Measurements from ENCODE around the gene TMEM38B. TPM values are rescaled to one million over a fixed set of nuclear protein-coding genes. Genes with fewer than 3 reads are reported as not detected.
A peak's percentile ranks its signal among the peaks of the same experiment; 100 is the strongest.

The TMEM38B gene
- total RNA-seq, 1 experiment from 2014 or later = 14.5 TPM

DNA sequence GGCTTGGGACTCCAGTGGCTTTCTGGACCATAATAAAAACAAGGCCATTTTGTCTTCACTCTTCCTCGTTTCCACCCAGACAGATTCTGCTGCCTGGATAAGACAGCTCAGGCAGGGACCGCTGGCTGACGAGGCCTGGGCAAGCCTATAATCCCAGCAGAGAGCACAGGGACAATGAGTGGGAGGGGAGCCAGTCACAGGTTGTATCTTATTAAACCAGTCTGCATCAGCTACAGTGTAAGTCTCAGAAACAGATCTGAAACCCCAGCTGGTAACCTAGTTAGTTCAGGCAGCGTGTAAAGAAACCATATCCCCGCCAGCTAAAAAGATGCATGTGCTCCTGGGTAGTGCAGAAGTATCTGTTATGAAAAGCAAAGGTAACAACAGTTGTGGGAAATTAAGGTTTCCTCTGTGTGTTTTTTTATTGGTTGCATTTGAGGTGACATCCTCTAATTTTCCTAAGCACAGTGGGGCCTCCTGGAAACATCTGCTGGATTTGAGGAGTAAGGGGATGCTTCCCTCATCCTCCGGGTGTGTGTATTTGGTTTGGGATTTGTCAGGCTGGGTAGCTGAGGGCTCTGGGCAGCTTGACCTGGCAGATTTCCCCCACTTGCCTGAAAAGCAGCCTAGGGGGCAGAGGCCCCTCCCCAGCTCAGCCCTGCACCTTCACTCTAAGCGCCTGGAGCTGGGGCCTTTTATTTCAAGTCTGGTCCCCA lies 47.3 kb upstream of the TMEM38B start:
- no peaks in the 10 kb centered on the region for H3K79me1 ChIP-seq (ENCODE audit: insufficient read depth, low read depth, low read length, poor library complexity, severe bottlenecking)
- no peaks in the 10 kb centered on the region for H3K27me3 ChIP-seq (ENCODE audit: insufficient read depth, low read length)
- H3K9ac ChIP-seq (ENCODE audit: extremely low read depth, insufficient read length, low read length) = no peak overlapping the region
- no peak overlapping the region for H3K56ac ChIP-seq (ENCODE audit: insufficient read length, low read depth, low read length)
- H3K18ac ChIP-seq (ENCODE audit: insufficient read length, low read depth, low read length) = no peak overlapping the region
- no peaks in the 10 kb centered on the region for H3K9me3 ChIP-seq (ENCODE audit: control insufficient read depth, low read depth, low read length)
- no peak overlapping the region for H4K8ac ChIP-seq (replicated peaks; ENCODE audit: insufficient read length, low read depth, low read length)
- H2BK5ac ChIP-seq (ENCODE audit: insufficient read length, low read length) = no peak overlapping the region
- H3T11ph ChIP-seq (ENCODE audit: low read length) = no peak overlapping the region
- no peak overlapping the region for H2BK120ac ChIP-seq (ENCODE audit: low read depth, low read length, poor library complexity, severe bottlenecking)
- H4K20me1 ChIP-seq (ENCODE audit: control insufficient read depth, insufficient read depth, insufficient read length) = no peaks in the 10 kb centered on the region
- H2BK12ac ChIP-seq (ENCODE audit: insufficient read length, low read depth, low read length) = no peak overlapping the region
- H3K4ac ChIP-seq (ENCODE audit: low read depth, low read length) = no peak overlapping the region
- no peak overlapping the region for H2AK5ac ChIP-seq (ENCODE audit: insufficient read length, low read length)
- H4K91ac ChIP-seq (ENCODE audit: insufficient read length, low read depth, low read length) = no peak overlapping the region
- TF ChIP-seq, protein P1, sequence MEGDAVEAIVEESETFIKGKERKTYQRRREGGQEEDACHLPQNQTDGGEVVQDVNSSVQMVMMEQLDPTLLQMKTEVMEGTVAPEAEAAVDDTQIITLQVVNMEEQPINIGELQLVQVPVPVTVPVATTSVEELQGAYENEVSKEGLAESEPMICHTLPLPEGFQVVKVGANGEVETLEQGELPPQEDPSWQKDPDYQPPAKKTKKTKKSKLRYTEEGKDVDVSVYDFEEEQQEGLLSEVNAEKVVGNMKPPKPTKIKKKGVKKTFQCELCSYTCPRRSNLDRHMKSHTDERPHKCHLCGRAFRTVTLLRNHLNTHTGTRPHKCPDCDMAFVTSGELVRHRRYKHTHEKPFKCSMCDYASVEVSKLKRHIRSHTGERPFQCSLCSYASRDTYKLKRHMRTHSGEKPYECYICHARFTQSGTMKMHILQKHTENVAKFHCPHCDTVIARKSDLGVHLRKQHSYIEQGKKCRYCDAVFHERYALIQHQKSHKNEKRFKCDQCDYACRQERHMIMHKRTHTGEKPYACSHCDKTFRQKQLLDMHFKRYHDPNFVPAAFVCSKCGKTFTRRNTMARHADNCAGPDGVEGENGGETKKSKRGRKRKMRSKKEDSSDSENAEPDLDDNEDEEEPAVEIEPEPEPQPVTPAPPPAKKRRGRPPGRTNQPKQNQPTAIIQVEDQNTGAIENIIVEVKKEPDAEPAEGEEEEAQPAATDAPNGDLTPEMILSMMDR (conservative IDR thresholded peaks at IDR 0.05) = no peak
- H3K4me3 Mint-ChIP-seq = no peak overlapping the region
- H3K27me3 Mint-ChIP-seq (ENCODE audit: low read depth) = 0 out of 2 replicates have a peak, but pooled peaks cover 1% of the 10 kb centered on the region
- no peak overlapping the region for H3K27ac ChIP-seq (ENCODE audit: insufficient read length, low read depth, low read length)
- DNase-seq = no peak
- peaks cover under 1 to 5% of the 10 kb centered on the region in 2 experiments; a peak in 3 of 5 replicates for H3K9me3 Mint-ChIP-seq
- no peak overlapping the region for H2BK15ac ChIP-seq (ENCODE audit: low read depth, low read length)
- no peak overlapping the region for H2BK20ac ChIP-seq (ENCODE audit: low read depth, low read length, poor library complexity, severe bottlenecking)
- no peak overlapping the region for H3K4me2 ChIP-seq (ENCODE audit: insufficient read depth, insufficient read length, low read length)
- peaks cover 40 to 50% of the 10 kb centered on the region in 2 experiments for H3K4me1 Mint-ChIP-seq
- H4K5ac ChIP-seq (ENCODE audit: insufficient read length, low read depth, low read length) = no peak overlapping the region
- H3K14ac ChIP-seq (ENCODE audit: insufficient read depth, low read length) = 0 out of 2 replicates have a peak overlapping the region, but pooled peaks have one; percentile 32
- peaks cover 0 to under 1% (median 0%) of the 10 kb centered on the region in 3 experiments; a peak in 1 of 7 replicates for H3K36me3 Mint-ChIP-seq (ENCODE audit: insufficient read depth in 1 of 3, low read depth in 3 of 3)
- no peaks in the 10 kb centered on the region for H3K23me2 ChIP-seq (ENCODE audit: insufficient read length, low read depth, low read length, poor library complexity, severe bottlenecking)
- no peak overlapping the region for H3K23ac ChIP-seq (ENCODE audit: insufficient read length, low read depth, low read length)
- H3K79me2 ChIP-seq (ENCODE audit: insufficient read depth, low read length) = no peaks in the 10 kb centered on the region
- peak overlapping the region in 1 of 3 experiments; percentile 73; a peak in 3 of 7 replicates for H3K27ac Mint-ChIP-seq
- H2AFZ ChIP-seq (ENCODE audit: low read length) = no peak overlapping the region
- WGBS (ENCODE audit: extremely low coverage, insufficient read length, low lambda C conversion rate) = no CpG with 5 or more reads among the region's 7 CpGs
- no peaks in the 10 kb centered on the region for H3K4me1 ChIP-seq (ENCODE audit: insufficient read depth, low read length)

Measured in H9 (cell line).